ENCODE data around the gene ZNF436. TPM values are rescaled to one million over a fixed set of nuclear protein-coding genes. Genes with fewer than 3 reads are reported as not detected.

The ZNF436 gene
- polyA plus RNA-seq, 1 of the 3 experiments (the other 2 are of a cell fraction): 5.0 TPM

GRCh38 chr1:23403735-23404486 is 34.3 kb upstream of the ZNF436 start:
- H3K9me2 ChIP-seq: no peaks in the 10 kb centered on the region
- H3F3A ChIP-seq (replicated peaks; ENCODE audit: insufficient read depth): peaks cover 18% of the 10 kb centered on the region
- peak; percentile 89 for DNase-seq
- peak overlapping the region in 1 of 2 experiments; percentile 14; a peak in 2 of 4 replicates for H3K4me3 ChIP-seq (ENCODE audit: low read depth in 2 of 2, low read length in 1 of 2)
- no peaks in the 10 kb centered on the region for H4K20me1 ChIP-seq (ENCODE audit: insufficient read depth)
- H3K79me2 ChIP-seq (ENCODE audit: insufficient read depth): no peaks in the 10 kb centered on the region
- peak overlapping the region; percentile 81 for H2AFZ ChIP-seq (ENCODE audit: low read depth)
- no peaks in the 10 kb centered on the region for H3K27me3 ChIP-seq (ENCODE audit: insufficient read depth)
- peak overlapping the region; percentile 65 to 86 for H3K27ac ChIP-seq (ENCODE audit: low read depth in 2 of 2, low read length in 1 of 2)
- ChIA-PET CTCF (interaction anchor here (0.6 to 4.4 kb wide), 51 partner anchors 9 to 288 kb away, joined by 3 to 61 read pairs (median 5); partner anchors contain the start of genes ASAP3, HNRNPR, HTR1D and RPL11), POLR2A (interaction anchor here (0.5 to 1.8 kb wide), 9 partner anchors 13 to 127 kb away, joined by 3 to 12 read pairs (median 3); partner anchors contain the start of genes ASAP3, E2F2, HNRNPR and ZNF436)
- peaks cover 15 to 20% of the 10 kb centered on the region in 2 experiments for H3K4me1 ChIP-seq (ENCODE audit: control insufficient read depth in 1 of 2, insufficient read depth in 2 of 2, low read depth in 1 of 2, low read length in 1 of 2)
- H3K9ac ChIP-seq: no peak overlapping the region; the same call in 1 of the 2 replicates
- peak overlapping the region; percentile 70 for H3K4me2 ChIP-seq
- no peaks in the 10 kb centered on the region for H3K9me3 ChIP-seq
- 9% methylated on average over 13 of the region's 19 CpGs for WGBS (ENCODE audit: low lambda C conversion rate)
- H3K36me3 ChIP-seq (replicated peaks in 1 of 2; ENCODE audit: control insufficient read depth in 1 of 2, insufficient read depth in 2 of 2, low read length in 1 of 2): no peaks in the 10 kb centered on the region
- TF ChIP-seq GATA2 (CRISPR knock-in tag; IDR thresholded peaks at IDR 0.05) (no peak), RXRA (IDR thresholded peaks at IDR 0.05; ENCODE audit: borderline replicate concordance, low read depth) (peak; percentile 36; the same call in 1 of the 2 replicates), CHD2 (IDR thresholded peaks at IDR 0.05; ENCODE audit: low read length, partially characterized antibody) (peak; percentile 70), FOXJ3 (CRISPR knock-in tag; IDR thresholded peaks at IDR 0.05) (0 out of 2 replicates have a peak, but pooled peaks have one; percentile 59), RFX5 (IDR thresholded peaks at IDR 0.05; ENCODE audit: low read length) (no peak), CTCF (IDR thresholded peaks at IDR 0.05) (peak; percentile 97), POLR2AphosphoS5 (IDR thresholded peaks at IDR 0.05; ENCODE audit: low read depth, low read length) (peak; percentile 53; the same call in 1 of the 2 replicates), IRF3 (IDR thresholded peaks at IDR 0.05; ENCODE audit: low read depth, low read length) (no peak), EZH2phosphoT487 (IDR thresholded peaks at IDR 0.05; ENCODE audit: borderline replicate concordance, low read depth) (no peak), NFIC (IDR thresholded peaks at IDR 0.05; ENCODE audit: borderline replicate concordance) (peak; percentile 98), TCF12 (IDR thresholded peaks at IDR 0.05) (peak; percentile 84), EP300 (IDR thresholded peaks at IDR 0.05; ENCODE audit: borderline replicate concordance in 1 of 2, low read depth in 1 of 2, low read length in 1 of 2) (peak; percentile 58 to 63; a peak in 2 of 4 replicates), ZBTB33 (IDR thresholded peaks at IDR 0.05; ENCODE audit: borderline replicate concordance, low read depth) (peak; percentile 54; the same call in 1 of the 2 replicates), GABPA (IDR thresholded peaks at IDR 0.05; ENCODE audit: low read depth) (peak; percentile 73), MEF2A (IDR thresholded peaks at IDR 0.05; ENCODE audit: borderline replicate concordance, low read depth) (no peak), ELF1 (IDR thresholded peaks at IDR 0.05) (no peak), MXI1 (IDR thresholded peaks at IDR 0.05; ENCODE audit: low read depth, low read length) (peak; percentile 91), TEAD4 (IDR thresholded peaks at IDR 0.05; ENCODE audit: borderline replicate concordance, insufficient read depth) (peak; percentile 54; the same call in 1 of the 2 replicates), RAD21 (IDR thresholded peaks at IDR 0.05; ENCODE audit: low read length) (peak; percentile 94), MAX (IDR thresholded peaks at IDR 0.05; ENCODE audit: low read depth) (peak; percentile 91), JUND (IDR thresholded peaks at IDR 0.05) (peak; percentile 45), SIN3A (IDR thresholded peaks at IDR 0.05; ENCODE audit: borderline replicate concordance, low read depth, low read length) (peak; percentile 83; the same call in 1 of the 2 replicates), FOXM1 (IDR thresholded peaks at IDR 0.05; ENCODE audit: low read depth) (no peak), TAF1 (IDR thresholded peaks at IDR 0.05; ENCODE audit: borderline replicate concordance, low read depth, low read length) (no peak), SMC3 (IDR thresholded peaks at IDR 0.05; ENCODE audit: low read depth, low read length) (peak; percentile 92), FOSL2 (IDR thresholded peaks at IDR 0.05; ENCODE audit: borderline replicate concordance, low read depth) (peak; percentile 61; the same call in 1 of the 2 replicates), PBX3 (IDR thresholded peaks at IDR 0.05) (peak; percentile 68), RCOR1 (IDR thresholded peaks at IDR 0.05; ENCODE audit: low read length) (no peak; the same call in 1 of the 2 replicates)

Data from SK-N-SH (cell line).